ENCODE results near the gene INO80C.

The INO80C gene

DNA sequence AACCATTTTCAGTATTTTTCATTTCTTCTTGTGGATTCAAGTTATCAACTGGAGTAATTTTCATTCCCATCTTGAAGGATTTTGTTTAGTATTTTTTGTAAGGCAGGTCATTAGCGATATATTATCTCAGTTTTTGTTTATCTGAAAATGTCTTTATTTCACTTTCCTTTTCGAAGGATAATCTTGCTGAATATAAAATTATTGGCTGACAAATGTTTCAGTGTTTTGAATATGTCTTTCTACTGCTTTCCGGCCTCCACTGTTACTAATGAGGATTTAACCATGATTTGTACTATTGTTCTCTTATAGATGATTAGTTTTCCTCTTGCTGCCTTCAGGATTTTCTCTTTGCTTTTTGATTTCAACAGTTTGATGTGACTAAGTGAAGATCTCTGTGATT is 62.4 kb downstream of the INO80C start:
- in situ Hi-C loops (cut with HindIII; ENCODE audit: low sequenced_read_pairs) = no loop called here

DNA sequence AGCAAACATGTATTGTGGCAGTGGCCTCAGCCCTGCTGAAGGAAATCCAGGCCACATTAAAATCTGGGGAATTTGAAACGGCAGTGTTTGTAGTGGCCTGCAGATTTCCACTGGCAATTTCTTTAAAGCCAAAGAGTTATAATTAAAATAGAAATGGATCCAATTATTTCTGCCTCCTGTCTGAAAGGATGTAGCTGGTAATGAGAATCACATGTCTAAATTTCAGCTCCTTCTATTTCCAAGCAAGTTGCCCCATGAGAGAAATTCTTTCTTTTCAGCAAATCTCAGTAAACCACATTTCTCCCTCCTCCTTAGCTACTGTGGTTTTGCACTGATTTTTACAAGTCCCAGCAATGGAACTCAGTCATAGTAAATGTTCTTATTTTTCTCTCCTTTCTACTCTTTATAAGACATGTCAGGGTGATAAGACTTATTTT is 65.2 kb downstream of the INO80C start:
- in situ Hi-C loops (cut with HindIII; ENCODE audit: low sequenced_read_pairs) = no loop called here

DNA sequence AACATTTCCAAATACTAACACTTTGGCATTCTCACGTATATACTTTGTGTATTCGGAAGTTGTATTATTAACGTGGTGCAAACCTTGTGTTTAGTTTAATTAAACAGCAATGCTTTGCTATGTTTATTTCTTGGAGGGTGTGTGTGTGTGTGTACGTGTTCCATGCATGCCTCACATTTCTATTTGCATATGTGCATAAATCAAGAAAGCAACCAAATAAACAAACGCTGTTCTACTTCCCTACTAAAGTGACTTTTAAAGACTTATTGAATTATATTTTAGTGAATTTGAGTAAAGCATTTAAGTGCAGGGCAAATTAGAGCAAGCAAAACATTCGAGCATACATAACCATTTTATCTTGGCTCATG is 66.4 kb downstream of the INO80C start:
- in situ Hi-C loops (cut with HindIII; ENCODE audit: low sequenced_read_pairs) = no loop called here

DNA sequence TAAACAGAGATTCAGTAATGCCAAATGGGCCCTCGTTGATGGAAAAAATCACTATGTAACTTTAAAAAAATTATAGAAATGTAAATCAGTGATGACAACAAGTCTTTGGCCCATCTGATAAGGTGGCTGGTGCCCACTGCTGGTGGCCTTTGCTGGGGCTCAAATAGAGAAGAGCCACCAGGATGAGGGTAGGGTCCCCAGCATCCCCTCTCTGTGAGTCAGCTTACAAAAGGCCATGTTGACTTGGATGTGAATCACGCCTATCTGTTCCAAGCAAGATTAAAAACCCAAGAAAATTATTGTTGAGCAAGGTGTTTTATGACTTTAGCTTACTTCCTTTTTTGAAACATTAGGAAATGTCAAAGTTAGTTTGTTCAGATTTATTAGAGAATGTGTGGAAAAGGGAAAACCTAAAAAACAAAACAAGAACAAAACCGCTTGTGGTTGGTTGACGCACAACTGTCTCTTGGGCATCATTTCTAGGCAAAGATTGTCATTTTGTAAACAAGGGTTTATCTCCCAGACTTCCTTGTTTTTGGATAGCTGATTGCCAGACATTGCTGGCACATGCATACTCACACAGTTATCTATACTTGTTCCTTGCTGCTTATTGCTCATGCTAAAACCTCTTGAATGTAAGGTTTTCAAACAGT is 66.9 kb downstream of the INO80C start:
- in situ Hi-C loops (cut with HindIII; ENCODE audit: low sequenced_read_pairs) = no loop called here

DNA sequence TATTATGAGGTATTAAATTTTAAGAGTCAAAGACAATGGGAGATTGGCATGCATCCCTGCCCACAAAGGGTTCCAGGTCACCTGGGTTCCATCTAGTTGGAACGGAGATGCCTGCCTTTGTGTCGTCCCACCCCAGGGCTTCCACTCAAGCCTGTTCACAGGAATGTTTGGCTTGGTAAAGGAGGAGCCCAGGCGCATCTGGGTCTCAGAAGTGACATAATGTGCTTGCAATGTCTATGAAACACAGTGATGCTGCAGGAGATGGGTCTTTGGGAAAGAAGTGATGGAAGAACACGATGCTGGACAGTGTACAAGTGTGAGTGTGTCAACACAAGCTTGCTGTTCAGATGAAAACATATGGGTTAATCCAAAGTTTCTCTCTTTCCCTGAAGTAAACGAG is 71.0 kb downstream of the INO80C start:
- in situ Hi-C loops (cut with HindIII; ENCODE audit: low sequenced_read_pairs) = no loop called here

DNA sequence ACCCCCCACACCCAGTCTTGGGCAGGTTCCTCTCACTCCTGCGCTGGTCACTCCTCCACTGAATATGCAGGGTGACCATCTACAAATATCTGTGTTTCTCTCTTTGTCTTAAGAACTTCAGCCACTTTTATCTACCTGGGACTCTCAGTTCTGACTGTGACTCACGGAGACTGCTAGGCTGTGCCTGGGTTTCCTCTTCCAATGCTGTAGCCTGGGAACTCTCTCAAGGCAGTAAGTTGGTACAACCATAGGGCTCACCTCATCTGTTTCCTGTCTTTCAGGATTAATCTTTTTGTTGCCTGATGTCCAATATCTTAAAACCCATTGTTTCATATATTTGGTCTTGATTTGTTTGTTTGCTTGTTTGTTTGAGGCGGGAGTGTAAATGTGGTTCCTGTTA is 73.4 kb downstream of the INO80C start:
- in situ Hi-C loops (cut with HindIII; ENCODE audit: low sequenced_read_pairs) = loop anchor here (25.0 kb wide), 1 partner anchor 538 kb away; the partner anchor contains the start of gene RMP24

DNA sequence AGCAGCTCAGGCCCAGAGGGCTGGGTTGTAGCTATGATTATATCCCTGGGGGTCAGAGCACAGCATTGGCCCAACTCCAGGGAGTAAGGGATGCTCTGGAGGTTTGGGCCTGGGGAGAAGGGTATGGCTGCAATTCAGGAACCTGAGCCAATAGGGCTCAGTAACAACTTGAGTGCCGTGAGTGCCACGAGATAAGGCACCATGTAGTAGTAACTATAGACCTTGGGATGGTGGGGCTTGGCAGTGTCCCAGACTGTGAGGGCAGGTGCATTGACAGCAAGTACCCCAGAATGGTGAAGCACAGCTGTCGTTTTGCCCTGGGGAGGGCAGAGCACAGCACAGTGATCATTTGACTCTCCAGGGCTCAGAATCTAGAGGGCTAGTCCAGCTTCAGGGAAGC is 75.5 kb downstream of the INO80C start:
- in situ Hi-C loops (cut with HindIII; ENCODE audit: low sequenced_read_pairs) = loop anchor here (25.0 kb wide), 1 partner anchor 540 kb away; the partner anchor contains the start of gene RMP24

DNA sequence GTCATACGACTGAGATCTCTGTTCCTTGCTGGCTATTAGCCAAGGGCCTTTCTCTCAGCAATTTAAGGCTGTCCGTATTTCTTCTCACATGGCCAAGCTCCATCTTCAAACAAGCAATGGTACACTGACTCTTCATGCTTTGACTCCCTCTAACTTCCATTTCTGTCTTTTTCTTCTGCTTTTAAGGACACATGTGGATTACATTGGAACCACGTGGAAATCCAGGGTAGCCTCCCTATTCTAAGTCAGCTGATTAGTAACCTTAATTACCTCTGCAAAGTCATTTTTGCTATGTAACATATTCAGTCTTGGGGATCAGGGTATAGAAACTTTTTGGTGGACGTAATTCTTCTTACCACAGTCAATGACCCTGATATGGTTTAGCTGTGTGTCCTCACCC is 79.2 kb downstream of the INO80C start:
- in situ Hi-C loops (cut with HindIII; ENCODE audit: low sequenced_read_pairs) = loop anchor here (25.0 kb wide), 1 partner anchor 544 kb away; the partner anchor contains the start of gene RMP24
